MCF 10A (cell line): Measurements from ENCODE around the gene EPHA1. TPM values are rescaled to one million over a fixed set of nuclear protein-coding genes. Genes with fewer than 3 reads are reported as not detected.

Experiments used
- BruUV-seq: library from RNA; stranded (reverse); fragments of 400-500 nt; replicated peaks from 2 replicates; lab custom pipeline; 2021; lab: Mats Ljungman, UMichigan
- CTCF ChIA-PET: fragments of 300-600 bp; sonication (Branson Sonifier 250); formaldehyde crosslinking; extraction: SDS; loops from one replicate; lab custom pipeline; 2021; ENCODE audit warnings: antibody characterized with exemption, inconsistent platforms; lab: Yijun Ruan, JAX
- POLR2A ChIA-PET: fragments of 300-600, 350-650 bp; sonication (Branson Sonifier 250); formaldehyde crosslinking; extraction: SDS; loops from one replicate; lab custom pipeline; 2020; ENCODE audit warnings: antibody characterized with exemption, inconsistent platforms; lab: Yijun Ruan, JAX
- DNase-seq: peaks from one replicate; pipeline ENCODE4 v3.0.0-alpha.2; 2018; ENCODE audit not compliant: unreplicated experiment
- H3K27ac Mint-ChIP-seq: one replicate; pipeline ENCODE4 v1.8.0; 2022; ENCODE audit warnings: mild to moderate bottlenecking, low read depth, mixed read lengths; ENCODE audit not compliant: unreplicated experiment
- H3K27me3 Mint-ChIP-seq: one replicate; pipeline ENCODE4 v1.8.0; 2022; ENCODE audit warnings: mixed read lengths; ENCODE audit not compliant: insufficient read depth, unreplicated experiment
- H3K36me3 Mint-ChIP-seq: one replicate; pipeline ENCODE4 v1.8.0; 2022; ENCODE audit warnings: mild to moderate bottlenecking, moderate library complexity, mixed read lengths; ENCODE audit not compliant: insufficient read depth, unreplicated experiment
- H3K4me1 Mint-ChIP-seq: one replicate; pipeline ENCODE4 v1.8.0; 2022; ENCODE audit warnings: mixed read lengths; ENCODE audit not compliant: insufficient read depth, unreplicated experiment
- H3K4me3 Mint-ChIP-seq: one replicate; pipeline ENCODE4 v1.8.0; 2022; ENCODE audit warnings: mild to moderate bottlenecking, moderate library complexity, mixed read lengths; ENCODE audit not compliant: unreplicated experiment
- H3K9me3 Mint-ChIP-seq: one replicate; pipeline ENCODE4 v1.8.0; 2022; ENCODE audit warnings: mixed read lengths; ENCODE audit not compliant: unreplicated experiment
- CTCF ChIP-seq: fragments of 200-600 bp; IDR thresholded peaks from one replicate; pipeline ENCODE4 v1.8.0; 2022; ENCODE audit warnings: antibody characterized with exemption, mild to moderate bottlenecking; ENCODE audit not compliant: unreplicated experiment
- intact Hi-C: fragments of 100-400 bp; cut with micrococcal nuclease; formaldehyde crosslinking; loops from 2 replicates; pipeline ENCODE4 v1.14.1; 2022
- total RNA-seq: library from RNA; stranded (reverse); gene quantifications from 2 replicates; pipeline ENCODE4 v1.2.3, GENCODE V29; 2022

Gene EPHA1
- total RNA-seq, 1 experiment from 2014 or later = 0.89 TPM

GRCh38 chr7:143372070-143372469 lies 36.6 kb downstream of the EPHA1 start:
- Mint-ChIP-seq H3K9me3 (no peaks in the 10 kb centered on the region), H3K4me1 (peaks cover 37% of the 10 kb centered on the region), H3K27ac (peak overlapping the region; percentile 13), H3K27me3 (no peaks in the 10 kb centered on the region), H3K36me3 (peaks cover 6% of the 10 kb centered on the region), H3K4me3 (no peak overlapping the region)
- CTCF ChIA-PET = interaction anchor here (0.6 to 4.1 kb wide), 14 partner anchors 12 to 639 kb away, joined by 3 to 20 read pairs (median 3); partner anchors contain the start of gene CLCN1
- DNase-seq = peak; percentile 96
- POLR2A ChIA-PET = interaction anchor here (1.0 to 1.2 kb wide), 3 partner anchors 10 to 132 kb away, joined by 3 to 4 read pairs (median 3); partner anchors contain the start of genes FAM131B and ZYX
- intact Hi-C loops = no loop called here
- peak; percentile 15 for TF ChIP-seq CTCF
- no TSS peak for BruUV-seq

GRCh38 chr7:143369678-143370651 lies 38.7 kb downstream of the EPHA1 start:
- Mint-ChIP-seq H3K9me3 (no peaks in the 10 kb centered on the region), H3K4me3 (no peak overlapping the region), H3K36me3 (no peaks in the 10 kb centered on the region), H3K27me3 (peaks cover 7% of the 10 kb centered on the region), H3K4me1 (peaks cover 32% of the 10 kb centered on the region), H3K27ac (no peak overlapping the region)
- DNase-seq = no peak
- no peak for TF ChIP-seq CTCF
- no TSS peak for BruUV-seq
- ChIA-PET POLR2A (interaction anchor here (0.7 to 1.0 kb wide), 3 partner anchors 10 to 38 kb away, joined by 3 to 4 read pairs (median 3); no protein-coding TSS in a partner anchor), CTCF (interaction anchor here (0.6 to 4.1 kb wide), 15 partner anchors 11 to 686 kb away, joined by 3 to 31 read pairs (median 4); partner anchors contain the start of gene ZYX)
- intact Hi-C loops = no loop called here

GRCh38 chr7:143368387-143368786 lies 40.3 kb downstream of the EPHA1 start:
- DNase-seq = no peak
- ChIA-PET POLR2A (interaction anchor here (1.1 kb wide), 1 partner anchor 12 kb away, joined by 4 read pairs; no protein-coding TSS in a partner anchor), CTCF (interaction anchor here (0.5 to 4.1 kb wide), 6 partner anchors 12 to 128 kb away, joined by 3 to 31 read pairs (median 8); partner anchors contain the start of gene ZYX)
- Mint-ChIP-seq H3K4me3 (no peak overlapping the region), H3K27me3 (peaks cover 23% of the 10 kb centered on the region), H3K9me3 (no peaks in the 10 kb centered on the region), H3K27ac (no peak overlapping the region), H3K4me1 (peaks cover 25% of the 10 kb centered on the region), H3K36me3 (no peaks in the 10 kb centered on the region)
- BruUV-seq = no TSS peak
- intact Hi-C loops = no loop called here
- no peak for TF ChIP-seq CTCF

DNA sequence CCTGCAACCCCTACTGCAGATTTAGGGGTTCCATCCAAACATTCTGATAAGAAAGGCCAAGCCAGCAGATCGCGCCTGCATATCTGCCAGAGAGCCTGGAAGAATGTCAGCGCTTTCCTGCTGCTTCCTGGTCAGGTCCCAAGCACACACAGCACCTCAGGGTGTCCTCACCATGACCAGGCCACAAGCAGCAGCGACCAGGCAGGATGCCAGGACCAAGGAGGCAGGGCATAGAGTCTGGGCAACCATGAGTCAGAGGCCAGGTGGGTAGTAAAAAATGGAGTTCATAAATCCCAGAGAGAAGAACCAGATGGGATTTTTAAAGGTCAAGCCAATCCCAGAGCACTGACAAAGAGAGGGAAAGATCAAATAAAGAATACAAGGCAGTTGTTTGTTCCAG lies 40.7 kb downstream of the EPHA1 start:
- H3K36me3 Mint-ChIP-seq = no peaks in the 10 kb centered on the region
- intact Hi-C loops = no loop called here
- H3K9me3 Mint-ChIP-seq = no peaks in the 10 kb centered on the region
- ChIA-PET CTCF (interaction anchor here (3.6 to 4.1 kb wide), 2 partner anchors 13 to 128 kb away, joined by 20 to 31 read pairs; partner anchors contain the start of gene ZYX), POLR2A (interaction anchor here (1.1 kb wide), 1 partner anchor 12 kb away, joined by 4 read pairs; no protein-coding TSS in a partner anchor)
- no peak overlapping the region for H3K4me3 Mint-ChIP-seq
- peak; percentile 94 for DNase-seq
- H3K27ac Mint-ChIP-seq = no peak overlapping the region
- no TSS peak for BruUV-seq
- H3K27me3 Mint-ChIP-seq = peaks cover 27% of the 10 kb centered on the region
- TF ChIP-seq CTCF = no peak
- H3K4me1 Mint-ChIP-seq = peaks cover 25% of the 10 kb centered on the region
